ENCODE measurements around the gene GRID2.
"Not testable (repeated sequence)": the region's sequence is repeated elsewhere in the genome, so short reads cannot be mapped to it uniquely, and the experiment has no call there.

Gene GRID2

GRCh38 chr4:92433272-92433758 is 129.5 kb downstream of the GRID2 start:
- no peak for DNase-seq (ENCODE audit: low read depth, low spot score)

- DNase-seq (ENCODE audit: low read depth, low spot score) = not testable (repeated sequence)
Measured at GRCh38 chr4:92438722-92439121, 135.0 kb downstream of the GRID2 start.

GRCh38 chr4:92442131-92442530 is 138.4 kb downstream of the GRID2 start:
- DNase-seq (ENCODE audit: low read depth, low spot score) = not testable (repeated sequence)

GRCh38 chr4:92444143-92444843 is 140.5 kb downstream of the GRID2 start:
- DNase-seq (ENCODE audit: low read depth, low spot score) = not testable (repeated sequence)

- no peak for DNase-seq (ENCODE audit: low read depth, low spot score)
Measured at GRCh38 chr4:92445127-92445526, 141.4 kb downstream of the GRID2 start.

- no peak for DNase-seq (ENCODE audit: low read depth, low spot score)
Measured at GRCh38 chr4:92447255-92447905, 143.6 kb downstream of the GRID2 start.

GRCh38 chr4:92448176-92448575 is 144.4 kb downstream of the GRID2 start:
- DNase-seq (ENCODE audit: low read depth, low spot score) = not testable (repeated sequence)

GRCh38 chr4:92450694-92451093 is 146.9 kb downstream of the GRID2 start:
- DNase-seq (ENCODE audit: low read depth, low spot score) = no peak

- DNase-seq (ENCODE audit: low read depth, low spot score) = no peak
Measured at GRCh38 chr4:92451782-92452181, 148.0 kb downstream of the GRID2 start.

- not testable (repeated sequence) for DNase-seq (ENCODE audit: low read depth, low spot score)
Measured at GRCh38 chr4:92452383-92452782, 148.6 kb downstream of the GRID2 start.

- no peak for DNase-seq (ENCODE audit: low read depth, low spot score)
Measured at GRCh38 chr4:92455329-92455839, 151.6 kb downstream of the GRID2 start.

- DNase-seq (ENCODE audit: low read depth, low spot score) = no peak
Measured at GRCh38 chr4:92455951-92456350, 152.2 kb downstream of the GRID2 start.

GRCh38 chr4:92461732-92462131 is 158.0 kb downstream of the GRID2 start:
- no peak for DNase-seq (ENCODE audit: low read depth, low spot score)

- DNase-seq (ENCODE audit: low read depth, low spot score) = no peak
Measured at GRCh38 chr4:92477298-92477697, 173.5 kb downstream of the GRID2 start.

- no peak for DNase-seq (ENCODE audit: low read depth, low spot score)
Measured at GRCh38 chr4:92483341-92483740, 179.6 kb downstream of the GRID2 start.

GRCh38 chr4:92488496-92488895 is 184.7 kb downstream of the GRID2 start:
- DNase-seq (ENCODE audit: low read depth, low spot score) = no peak

- DNase-seq (ENCODE audit: low read depth, low spot score) = no peak
Measured at GRCh38 chr4:92497141-92497540, 193.4 kb downstream of the GRID2 start.

- no peak for DNase-seq (ENCODE audit: low read depth, low spot score)
Measured at GRCh38 chr4:92501456-92501855, 197.7 kb downstream of the GRID2 start.

- no peak for DNase-seq (ENCODE audit: low read depth, low spot score)
Measured at GRCh38 chr4:92506933-92507332, 203.2 kb downstream of the GRID2 start.

GRCh38 chr4:92514627-92515026 is 210.9 kb downstream of the GRID2 start:
- no peak for DNase-seq (ENCODE audit: low read depth, low spot score)

- DNase-seq (ENCODE audit: low read depth, low spot score) = no peak
Measured at GRCh38 chr4:92516450-92516849, 212.7 kb downstream of the GRID2 start.

- DNase-seq (ENCODE audit: low read depth, low spot score) = no peak
Measured at GRCh38 chr4:92519727-92520126, 216.0 kb downstream of the GRID2 start.

- DNase-seq (ENCODE audit: low read depth, low spot score) = no peak
Measured at GRCh38 chr4:92520563-92520962, 216.8 kb downstream of the GRID2 start.
